ENCODE data around the gene PHLDB2. TPM values are rescaled to one million over a fixed set of nuclear protein-coding genes. Genes with fewer than 3 reads are reported as not detected.

The PHLDB2 gene
- total and polyA plus RNA-seq, 11 donors, result 59.0 to 280 (median 115) TPM

GRCh38 chr3:112001526-112001925 is 142.5 kb downstream of the PHLDB2 start:
- WGBS, 4 donors, result 93 to 100% (median 95%) methylated on average over 2 of the region's 2 CpGs
- DNase-seq, result no peak
- H3K4me1 ChIP-seq, result peaks cover 0 to 16% (median 8%) of the 10 kb centered on the region in 12 donors
- intact Hi-C loops (cut with DNase I), result no loop called here
- H3K27ac ChIP-seq, result no peak overlapping the region
- H3K4me3 ChIP-seq, result no peak overlapping the region
- no peaks in the 10 kb centered on the region for H3K9me3 ChIP-seq
- peaks cover 0 to 20% (median 0%) of the 10 kb centered on the region in 9 donors for H3K27me3 ChIP-seq
- H3K36me3 ChIP-seq, result no peaks in the 10 kb centered on the region
- no peak for TF ChIP-seq CTCF (IDR thresholded peaks at IDR 0.05)
- no peak for TF ChIP-seq POLR2A (IDR thresholded peaks at IDR 0.05)
- no peak for ATAC-seq

DNA sequence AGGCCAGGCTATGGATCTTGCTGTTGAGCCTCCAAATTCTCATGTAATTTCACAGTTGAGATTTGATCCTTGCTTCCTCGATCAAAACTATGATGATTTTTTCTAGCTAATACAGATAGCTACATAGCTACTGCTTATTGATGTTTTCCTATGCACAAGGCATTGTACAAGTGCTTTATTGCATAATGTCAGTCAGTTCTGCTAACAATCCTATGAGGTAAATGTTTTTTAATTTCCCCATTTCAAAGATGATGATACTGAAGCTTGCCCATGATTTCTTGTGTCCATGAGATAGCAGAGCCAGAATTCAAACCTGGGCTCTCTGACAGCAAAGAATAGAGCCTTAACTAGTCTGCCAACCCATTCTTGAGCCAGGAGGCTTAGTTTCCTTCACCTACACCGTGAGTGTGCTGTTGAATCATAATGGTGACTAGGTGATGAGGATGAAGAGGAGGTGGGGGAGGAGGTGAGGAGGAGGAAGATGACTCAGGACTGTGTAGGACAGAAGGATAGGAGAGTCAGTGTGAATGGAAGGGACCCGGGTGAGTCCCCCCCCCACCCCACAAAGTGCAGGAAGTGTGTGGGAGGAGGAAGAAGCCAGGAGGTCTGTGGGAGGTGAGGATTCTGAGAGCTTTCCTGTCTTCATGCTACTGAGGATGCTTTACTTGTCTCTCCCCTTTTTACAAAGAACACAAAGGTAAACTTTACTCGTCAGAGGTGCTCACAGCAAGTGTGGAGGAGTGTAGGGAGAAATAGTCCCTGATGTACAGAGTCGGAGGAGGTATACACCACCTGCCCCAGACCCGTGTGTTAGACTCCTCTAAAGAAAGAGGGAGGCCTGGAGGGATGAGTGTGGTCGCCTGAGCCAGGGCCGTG is 143.3 kb downstream of the PHLDB2 start:
- DNase-seq, result no peak
- no peak for ATAC-seq
- peaks cover 0 to 16% (median 8%) of the 10 kb centered on the region in 12 donors for H3K4me1 ChIP-seq
- no peaks in the 10 kb centered on the region for H3K36me3 ChIP-seq
- TF ChIP-seq CTCF (IDR thresholded peaks at IDR 0.05) (no peak), POLR2A (IDR thresholded peaks at IDR 0.05) (no peak)
- WGBS, 4 donors, result 76 to 79% (median 78%) methylated on average over 8 of the region's 8 CpGs
- H3K27me3 ChIP-seq, result peaks cover 0 to 20% (median 0%) of the 10 kb centered on the region in 9 donors
- no peak overlapping the region for H3K27ac ChIP-seq
- H3K4me3 ChIP-seq, result no peak overlapping the region
- H3K9me3 ChIP-seq, result no peaks in the 10 kb centered on the region
- intact Hi-C loops (cut with DNase I), result no loop called here

GRCh38 chr3:112003321-112004080 is 144.4 kb downstream of the PHLDB2 start:
- intact Hi-C loops (cut with DNase I), result no loop called here
- no peaks in the 10 kb centered on the region for H3K9me3 ChIP-seq
- peaks cover 0 to 22% (median 10%) of the 10 kb centered on the region in 12 donors for H3K4me1 ChIP-seq
- H3K27me3 ChIP-seq, result peaks cover 0 to 20% (median 0%) of the 10 kb centered on the region in 9 donors
- no peak for TF ChIP-seq POLR2A (IDR thresholded peaks at IDR 0.05)
- TF ChIP-seq CTCF (IDR thresholded peaks at IDR 0.05), result no peak
- DNase-seq (no peak), ATAC-seq (no peak)
- H3K4me3 ChIP-seq, result no peak overlapping the region
- H3K36me3 ChIP-seq, result no peaks in the 10 kb centered on the region
- 82 to 93% (median 88%) methylated on average over 4 of the region's 4 CpGs for WGBS, 4 donors
- no peak overlapping the region for H3K27ac ChIP-seq

- 89 to 91% (median 89%) methylated on average over 2 of the region's 2 CpGs for WGBS, 4 donors
- Histone ChIP-seq H3K27ac (no peak overlapping the region), H3K9me3 (no peaks in the 10 kb centered on the region), H3K36me3 (no peaks in the 10 kb centered on the region), H3K4me1 (peaks cover 0 to 18% (median 6%) of the 10 kb centered on the region in 12 donors), H3K27me3 (peaks cover 0 to 17% (median 0%) of the 10 kb centered on the region in 9 donors), H3K4me3 (no peak overlapping the region)
- intact Hi-C loops (cut with DNase I), result no loop called here
- DNase-seq, result no peak
- TF ChIP-seq CTCF (IDR thresholded peaks at IDR 0.05) (no peak), POLR2A (IDR thresholded peaks at IDR 0.05) (no peak)
- no peak for ATAC-seq
Observed at GRCh38 chr3:112004187-112004586, 145.1 kb downstream of the PHLDB2 start.

Measured in heart left ventricle (tissue), 16 donors.